ENCODE measurements around the gene CRB1. TPM values are rescaled to one million over a fixed set of nuclear protein-coding genes. Genes with fewer than 3 reads are reported as not detected.

CRB1 gene
- polyA plus RNA-seq, 1 donor (not counting 4 experiments of a cell fraction or from before 2014, with no cell fraction given), result 0.04 TPM

DNA sequence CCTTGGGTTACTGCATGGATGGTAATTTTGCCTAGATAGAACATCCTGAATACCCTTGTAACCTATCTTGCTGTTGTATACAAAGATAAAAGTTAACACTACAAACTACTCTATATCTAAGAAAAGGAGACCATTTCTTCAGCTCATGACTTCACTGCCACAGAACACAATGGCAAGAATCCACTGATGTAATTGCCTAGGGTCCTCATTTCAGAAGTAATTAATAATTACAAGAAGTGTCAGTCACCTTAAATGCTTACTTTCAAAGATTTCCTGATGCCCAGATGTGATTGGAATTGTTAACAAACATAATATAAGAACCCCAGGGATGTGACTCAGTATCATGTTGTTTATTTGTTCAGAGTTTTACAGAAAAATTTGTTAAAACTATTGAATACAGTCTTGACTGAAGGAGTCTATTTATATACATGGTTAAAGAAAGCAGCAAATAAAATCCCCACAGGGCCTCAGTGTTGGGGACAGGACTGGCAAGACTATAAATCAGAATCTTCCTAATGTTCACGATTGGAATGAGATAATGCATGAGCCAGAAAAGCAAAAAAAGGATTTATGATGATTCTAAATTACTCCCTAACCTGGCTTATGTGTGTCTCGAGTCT, 83.9 kb downstream of the CRB1 start:
- H3K4me1 ChIP-seq (ENCODE audit: control insufficient read depth, extremely low read depth, insufficient read depth, low read length), result no peaks in the 10 kb centered on the region
- no peaks in the 10 kb centered on the region for H3K9me1 ChIP-seq (ENCODE audit: control insufficient read depth, extremely low read depth, insufficient read depth, low read length)
- no peaks in the 10 kb centered on the region for H3K27me3 ChIP-seq (ENCODE audit: control insufficient read depth, extremely low read depth, insufficient read depth, low read length)
- H3K4me2 ChIP-seq (ENCODE audit: control insufficient read depth, extremely low read depth, insufficient read depth, low read depth, low read length), result no peak overlapping the region
- H3K9me3 ChIP-seq (ENCODE audit: control insufficient read depth, low read depth, low read length), result no peaks in the 10 kb centered on the region
- no peak overlapping the region for H3K9ac ChIP-seq (ENCODE audit: control insufficient read depth, extremely low read depth, insufficient read depth, low read length)
- no peak for DNase-seq (ENCODE audit: low read depth, low spot score)
- no peak for FAIRE-seq
- dilution Hi-C loops (cut with MboI; ENCODE audit: extremely low pct_ligation_motif_present, low sequenced_read_pairs), result no loop called here
- no peak overlapping the region for H2AFZ ChIP-seq (ENCODE audit: control insufficient read depth, low read length)
- TF ChIP-seq, protein P1, sequence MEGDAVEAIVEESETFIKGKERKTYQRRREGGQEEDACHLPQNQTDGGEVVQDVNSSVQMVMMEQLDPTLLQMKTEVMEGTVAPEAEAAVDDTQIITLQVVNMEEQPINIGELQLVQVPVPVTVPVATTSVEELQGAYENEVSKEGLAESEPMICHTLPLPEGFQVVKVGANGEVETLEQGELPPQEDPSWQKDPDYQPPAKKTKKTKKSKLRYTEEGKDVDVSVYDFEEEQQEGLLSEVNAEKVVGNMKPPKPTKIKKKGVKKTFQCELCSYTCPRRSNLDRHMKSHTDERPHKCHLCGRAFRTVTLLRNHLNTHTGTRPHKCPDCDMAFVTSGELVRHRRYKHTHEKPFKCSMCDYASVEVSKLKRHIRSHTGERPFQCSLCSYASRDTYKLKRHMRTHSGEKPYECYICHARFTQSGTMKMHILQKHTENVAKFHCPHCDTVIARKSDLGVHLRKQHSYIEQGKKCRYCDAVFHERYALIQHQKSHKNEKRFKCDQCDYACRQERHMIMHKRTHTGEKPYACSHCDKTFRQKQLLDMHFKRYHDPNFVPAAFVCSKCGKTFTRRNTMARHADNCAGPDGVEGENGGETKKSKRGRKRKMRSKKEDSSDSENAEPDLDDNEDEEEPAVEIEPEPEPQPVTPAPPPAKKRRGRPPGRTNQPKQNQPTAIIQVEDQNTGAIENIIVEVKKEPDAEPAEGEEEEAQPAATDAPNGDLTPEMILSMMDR (optimal IDR thresholded peaks at IDR 0.05 in 1 of 3, IDR thresholded peaks at IDR 0.05 in 1 of 3, conservative IDR thresholded peaks at IDR 0.05 in 1 of 3; ENCODE audit: extremely low read depth in 1 of 3, insufficient read depth in 2 of 3, low read length in 3 of 3), result no peak
- no peak for TF ChIP-seq EZH2 (IDR thresholded peaks at IDR 0.05; ENCODE audit: low read length)
- no peaks in the 10 kb centered on the region for H3K36me3 ChIP-seq (ENCODE audit: control insufficient read depth in 2 of 2, extremely low read depth in 1 of 2, insufficient read depth in 2 of 2, low read length in 2 of 2)
- no peak overlapping the region for H3K27ac ChIP-seq (ENCODE audit: control insufficient read depth, insufficient read depth, low read length)
- H3K79me2 ChIP-seq (ENCODE audit: control insufficient read depth, insufficient read depth, low read length), result no peaks in the 10 kb centered on the region
- no peak overlapping the region for H3K4me3 ChIP-seq (ENCODE audit: control insufficient read depth in 2 of 3, extremely low read depth in 1 of 3, insufficient read depth in 2 of 3, low read depth in 1 of 3, low read length in 3 of 3)
- H4K20me1 ChIP-seq (ENCODE audit: control insufficient read depth, extremely low read depth, insufficient read depth, low read length), result no peaks in the 10 kb centered on the region

DNA sequence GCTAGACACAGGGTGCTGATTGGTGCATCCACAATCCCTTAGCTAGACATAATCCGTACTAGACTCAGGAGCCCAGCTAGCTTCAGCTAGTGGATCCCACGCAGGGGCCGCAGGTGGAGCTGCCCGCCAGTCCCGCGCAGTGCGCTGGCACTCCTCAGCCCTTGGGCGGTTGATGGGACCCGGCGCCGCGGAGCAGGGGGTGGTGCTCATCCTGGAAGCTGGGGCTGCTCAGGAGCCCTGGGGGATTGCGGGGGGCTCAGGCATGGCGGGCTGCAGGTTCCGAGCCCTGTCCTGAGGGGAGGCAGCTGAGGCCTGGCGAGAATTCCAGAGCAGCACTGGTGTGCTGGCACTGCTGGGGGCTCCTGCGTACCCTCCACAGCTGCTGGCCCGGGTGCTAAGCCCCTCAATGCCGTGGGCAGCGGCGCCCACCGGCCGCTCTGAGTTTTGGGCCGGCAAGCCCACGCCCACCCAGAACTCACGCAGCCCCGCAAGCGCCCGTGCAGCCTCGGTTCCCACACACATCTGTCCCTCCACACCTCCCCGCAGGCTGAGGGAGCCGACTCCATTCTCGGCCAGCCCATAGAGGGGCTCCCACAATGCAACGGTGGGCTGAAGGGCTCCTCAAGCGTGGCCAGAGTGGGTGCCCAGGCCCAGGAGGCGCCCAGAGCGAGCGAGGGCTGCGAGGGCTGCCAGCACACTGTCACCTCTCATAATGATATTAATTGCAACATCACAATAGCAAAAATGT, 87.4 kb downstream of the CRB1 start:
- FAIRE-seq (no peak), DNase-seq (ENCODE audit: low read depth, low spot score) (no peak)
- Histone ChIP-seq H3K4me3 (ENCODE audit: control insufficient read depth in 2 of 3, extremely low read depth in 1 of 3, insufficient read depth in 2 of 3, low read depth in 1 of 3, low read length in 3 of 3) (no peak overlapping the region), H3K27ac (ENCODE audit: control insufficient read depth, insufficient read depth, low read length) (no peak overlapping the region), H3K9ac (ENCODE audit: control insufficient read depth, extremely low read depth, insufficient read depth, low read length) (no peak overlapping the region), H2AFZ (ENCODE audit: control insufficient read depth, low read length) (no peak overlapping the region), H3K36me3 (ENCODE audit: control insufficient read depth in 2 of 2, extremely low read depth in 1 of 2, insufficient read depth in 2 of 2, low read length in 2 of 2) (no peaks in the 10 kb centered on the region), H3K27me3 (ENCODE audit: control insufficient read depth, extremely low read depth, insufficient read depth, low read length) (no peaks in the 10 kb centered on the region), H3K4me2 (ENCODE audit: control insufficient read depth, extremely low read depth, insufficient read depth, low read depth, low read length) (no peak overlapping the region), H3K4me1 (ENCODE audit: control insufficient read depth, extremely low read depth, insufficient read depth, low read length) (no peaks in the 10 kb centered on the region), H4K20me1 (ENCODE audit: control insufficient read depth, extremely low read depth, insufficient read depth, low read length) (no peaks in the 10 kb centered on the region), H3K79me2 (ENCODE audit: control insufficient read depth, insufficient read depth, low read length) (no peaks in the 10 kb centered on the region), H3K9me3 (ENCODE audit: control insufficient read depth, low read depth, low read length) (no peaks in the 10 kb centered on the region), H3K9me1 (ENCODE audit: control insufficient read depth, extremely low read depth, insufficient read depth, low read length) (no peaks in the 10 kb centered on the region)
- dilution Hi-C loops (cut with MboI; ENCODE audit: extremely low pct_ligation_motif_present, low sequenced_read_pairs), result no loop called here
- TF ChIP-seq, protein P1 (optimal IDR thresholded peaks at IDR 0.05 in 1 of 3, IDR thresholded peaks at IDR 0.05 in 1 of 3, conservative IDR thresholded peaks at IDR 0.05 in 1 of 3; ENCODE audit: extremely low read depth in 1 of 3, insufficient read depth in 2 of 3, low read length in 3 of 3), result no peak
- no peak for TF ChIP-seq EZH2 (IDR thresholded peaks at IDR 0.05; ENCODE audit: low read length)

All from keratinocyte (primary cell).